PC-9 (cell line): ENCODE results near the gene MYL7.

Experiments used
- CTCF ChIP-seq: fragments of 200-600 bp; sonication (generic); conservative IDR thresholded peaks from 2 replicates; pipeline ENCODE4 v1.6.1; 2017; ENCODE audit warnings: mixed run types, antibody characterized with exemption, mild to moderate bottlenecking, moderate library complexity
- EZH2 ChIP-seq: fragments of 200-600 bp; sonication (generic); IDR thresholded peaks from 2 replicates; pipeline ENCODE4 v1.8.0; 2017; ENCODE audit warnings: antibody characterized with exemption, low read depth

- TF ChIP-seq EZH2 = no peak
- TF ChIP-seq CTCF = no peak
Observed at GRCh38 chr7:44095781-44096180, 45.4 kb downstream of the MYL7 start.
